K562 (cell line): ENCODE data around the gene ZRANB1. TPM values are rescaled to one million over a fixed set of nuclear protein-coding genes. Genes with fewer than 3 reads are reported as not detected.

Experiments used
- ATAC-seq: fragments of 200-7000 bp; cut with Tn5 transposase; 3 replicates; pipeline ENCODE4 v1.9.1; 2020; ENCODE audit warnings: moderate library complexity
- BruUV-seq: library from RNA; stranded (reverse); fragments of 400-500 nt; replicated peaks from 2 replicates; lab custom pipeline; 2021; lab: Mats Ljungman, UMichigan
- CTCF ChIA-PET: fragments of 300-600 bp; formaldehyde crosslinking; extraction: SDS; loops from one replicate; lab custom pipeline; 2021; ENCODE audit warnings: low intra/inter-chr PET ratio; lab: Yijun Ruan, JAX
- POLR2A ChIA-PET: fragments of 300-600, 350-650 bp; sonication (Branson Sonifier 250); formaldehyde crosslinking; extraction: SDS; loops from one replicate; lab custom pipeline; 2021; ENCODE audit warnings: antibody characterized with exemption, inconsistent platforms; lab: Yijun Ruan, JAX
- DNase-seq, 4 experiments: peaks; one replicate each; pipeline versions ENCODE4 v3.0.0 to v3.0.0-alpha.2; 2011 to 2018; ENCODE audit warnings: low spot score in 3 of 4, mixed read lengths in 3 of 4; ENCODE audit errors: extremely low read depth in 1 of 4
- FAIRE-seq: peaks from 2 replicates; lab custom pipeline; 2011; peaks lifted over from hg19 to GRCh38; lab: Jason Lieb, UNC
- H2AFZ ChIP-seq: 2 replicates; pipeline ENCODE4 v1.6.0; 2011; ENCODE audit warnings: low read depth, low read length, control low read depth, inconsistent platforms
- H3K27ac ChIP-seq: fragments of 200-600 bp; 3 replicates; pipeline ENCODE4 v1.8.0; 2011; ENCODE audit warnings: low read depth, mild to moderate bottlenecking, control low read depth, inconsistent platforms, low read length, moderate library complexity, mixed read lengths; ENCODE audit errors: extremely low read depth
- H3K27me3 ChIP-seq, 2 experiments: fragments of 300-600 bp in 1 of 2; 2 replicates in 1 of 2; 3 replicates in 1 of 2; pipeline versions ENCODE4 v1.6.0 to v1.8.0; 2011; ENCODE audit warnings: inconsistent platforms in 2 of 2, low read length in 2 of 2, mild to moderate bottlenecking in 1 of 2, mixed read lengths in 1 of 2, moderate library complexity in 1 of 2; ENCODE audit not compliant: control insufficient read depth in 2 of 2, insufficient read depth in 2 of 2
- H3K36me3 ChIP-seq: fragments of 300-600 bp; 3 replicates; pipeline ENCODE4 v1.8.0; 2011; ENCODE audit warnings: mild to moderate bottlenecking, low read length, inconsistent platforms; ENCODE audit not compliant: control insufficient read depth, insufficient read depth
- H3K4me1 ChIP-seq, 2 experiments: fragments of 200-600 bp in 1 of 2; replicated peaks in 1 of 2; 2 replicates in 1 of 2; 3 replicates in 1 of 2; pipeline versions ENCODE4 v1.5.1 to v1.8.0; 2011; ENCODE audit warnings: inconsistent platforms in 2 of 2, low read length in 2 of 2, mild to moderate bottlenecking in 1 of 2, mixed read lengths in 1 of 2, moderate library complexity in 1 of 2; ENCODE audit not compliant: control insufficient read depth in 2 of 2, insufficient read depth in 2 of 2
- H3K4me2 ChIP-seq: 2 replicates; pipeline ENCODE4 v1.6.1; 2011; ENCODE audit warnings: low read length, control low read depth, inconsistent platforms, mixed read lengths; ENCODE audit not compliant: insufficient read depth
- H3K4me3 ChIP-seq: fragments of 200-600 bp; sonication (generic), shearing (Covaris generic); 2 replicates; pipeline ENCODE4 v1.5.1; 2016; ENCODE audit warnings: control low read depth, inconsistent platforms
- H3K79me2 ChIP-seq: fragments of 200-600 bp; 3 replicates; pipeline ENCODE4 v1.8.0; 2011; ENCODE audit warnings: low read length, inconsistent platforms; ENCODE audit not compliant: control insufficient read depth, insufficient read depth
- H3K9ac ChIP-seq, 2 experiments: 2 replicates each; pipeline versions ENCODE4 v1.6.0 to v1.6.1; 2011; ENCODE audit warnings: low read depth in 2 of 2, low read length in 2 of 2, control low read depth in 1 of 2, inconsistent platforms in 1 of 2, mild to moderate bottlenecking in 1 of 2, mixed read lengths in 1 of 2; ENCODE audit not compliant: insufficient read depth in 1 of 2
- H3K9me1 ChIP-seq: one replicate; pipeline ENCODE4 v1.6.0; 2011; ENCODE audit warnings: inconsistent platforms, mild to moderate bottlenecking, low read length, moderate library complexity; ENCODE audit not compliant: control insufficient read depth, insufficient read depth
- H3K9me3 ChIP-seq: replicated peaks from 2 replicates; pipeline ENCODE4 v1.5.1; 2011; ENCODE audit warnings: low read depth, low read length, inconsistent platforms; ENCODE audit not compliant: control insufficient read depth, insufficient read depth
- H4K20me1 ChIP-seq: replicated peaks from 2 replicates; pipeline ENCODE4 v1.6.1; 2011; ENCODE audit warnings: low read length, inconsistent platforms, mixed read lengths; ENCODE audit not compliant: control insufficient read depth, insufficient read depth
- FOXK1 ChIP-seq: sonication (generic); formaldehyde crosslinking; IDR thresholded peaks from 2 replicates; pipeline ENCODE4 v1.8.0; 2022; ENCODE audit warnings: missing genetic modification reagents, mild to moderate bottlenecking, borderline replicate concordance
- HDGF ChIP-seq: fragments of 450-650 bp; IDR thresholded peaks from 2 replicates; pipeline ENCODE4 v1.6.1; 2016
- IRF1 ChIP-seq: sonication (generic); formaldehyde crosslinking; IDR thresholded peaks from 2 replicates; pipeline ENCODE4 v1.8.0; 2022; ENCODE audit warnings: missing genetic modification reagents, mild to moderate bottlenecking, borderline replicate concordance
- NRF1 ChIP-seq, 2 experiments: fragments of 450-650 bp; IDR thresholded peaks in 1 of 2; conservative IDR thresholded peaks in 1 of 2; 2 replicates each; pipeline ENCODE4 v1.6.1; 2014; ENCODE audit warnings: mild to moderate bottlenecking in 2 of 2
- YY1 ChIP-seq, 3 experiments: IDR thresholded peaks; 2 replicates each; pipeline ENCODE4 v1.6.1; 2011; ENCODE audit warnings: low read length in 2 of 3, mild to moderate bottlenecking in 2 of 3, moderate library complexity in 2 of 3, borderline replicate concordance in 1 of 3, control low read depth in 1 of 3, low read depth in 1 of 3; ENCODE audit not compliant: insufficient read depth in 3 of 3, insufficient replicate concordance in 2 of 3, control insufficient read depth in 1 of 3, insufficient read length in 1 of 3; ENCODE audit errors: extremely low read depth in 1 of 3
- ZC3H4 ChIP-seq: sonication (generic); formaldehyde crosslinking; IDR thresholded peaks from 2 replicates; pipeline ENCODE4 v1.9.0; 2021; ENCODE audit warnings: missing genetic modification reagents, borderline replicate concordance
- ZNF239 ChIP-seq: fragments of 250-450 bp; sonication (Bioruptor Pico); IDR thresholded peaks from 2 replicates; pipeline ENCODE4 v1.4.0; 2020; ENCODE audit warnings: mild to moderate bottlenecking
- WGBS: fragments of 100-300 bp; shearing (Covaris generic); methylation state at CpG from one replicate; pipeline ENCODE4 v1.1.6; 2016; ENCODE audit warnings: low coverage, mixed read lengths; ENCODE audit not compliant: insufficient coverage; ENCODE audit errors: missing lambda C conversion rate; 5-methylcytosine and 5-hydroxymethylcytosine counted together
- in situ Hi-C: fragments of 300-500 bp; cut with MboI; formaldehyde crosslinking; loops from 4 replicates; pipeline ENCODE4 v1.15.0; 2018; ENCODE audit warnings: inconsistent platforms, mixed read lengths
- intact Hi-C: fragments of 100-400 bp; cut with micrococcal nuclease; formaldehyde crosslinking; loops from 2 replicates; pipeline ENCODE4 v1.14.2; 2022
- polyA plus RNA-seq, 8 experiments: library from polyadenylated mRNA; depleted of rRNA in 4 of 8; stranded (reverse) in 5 of 8; unstranded in 3 of 8; fragments of >200 nt; fragmentation: Nextera tagmentation in 2 of 8; fragmentation: Illumina TruSeq in 1 of 8; extraction: Ambion mirVana in 2 of 8; extraction: Trizol in 1 of 8; gene quantifications; 2 replicates each; pipeline versions ENCODE4 v1.2.1 to v1.2.3, GENCODE V29; 2011 to 2014; ENCODE audit warnings: inconsistent platforms in 1 of 8, missing spikeins in 1 of 8
- total RNA-seq, 7 experiments: library from RNA; depleted of rRNA in 6 of 7; stranded (reverse); fragments of >200 nt in 6 of 7; fragmentation: Illumina TruSeq in 2 of 7; extraction: Trizol in 2 of 7; gene quantifications; 2 replicates each; pipeline versions ENCODE4 v1.2.1 to v1.2.3, GENCODE V29; 2011 to 2021; ENCODE audit warnings: low replicate concordance in 1 of 7

ZRANB1 gene
- total and polyA plus RNA-seq, 9 of the 15 experiments (the other 6 are each of a cell fraction or from before 2014, with no cell fraction given): 0.07 to 1.1 (median 0.64) TPM

GRCh38 chr10:124917428-124918190 lies 24.3 kb upstream of the ZRANB1 start (continued):
- TF ChIP-seq ZNF239 (CRISPR knock-in tag) (no peak), ZC3H4 (CRISPR knock-in tag) (no peak), FOXK1 (CRISPR knock-in tag) (peak; percentile 50; the same call in 1 of the 2 replicates), YY1 (IDR thresholded peaks at IDR 0.05; ENCODE audit: borderline replicate concordance in 1 of 3, control insufficient read depth in 1 of 3, extremely low read depth in 1 of 3, insufficient read depth in 3 of 3, insufficient read length in 1 of 3, insufficient replicate concordance in 2 of 3, low read depth in 1 of 3, low read length in 2 of 3) (peak in 1 of 3 experiments; percentile 19)

GRCh38 chr10:124918191-124918830 lies 23.6 kb upstream of the ZRANB1 start:
- H3K4me2 ChIP-seq: peak overlapping the region; percentile 88
- no peak for FAIRE-seq
- POLR2A ChIA-PET: interaction anchor here (0.6 kb wide), 1 partner anchor 215 kb away, joined by 3 read pairs; no protein-coding TSS in a partner anchor

More at GRCh38 chr10:124918191-124918830, 23.6 kb upstream of the ZRANB1 start:
- BruUV-seq: no TSS peak
- H3K36me3 ChIP-seq: peaks cover 16% of the 10 kb centered on the region; the same call in 2 of the 3 replicates
- H3K4me3 ChIP-seq: peak overlapping the region; percentile 53
- H3K79me2 ChIP-seq: peaks cover 71% of the 10 kb centered on the region
- peak overlapping the region; percentile 72 to 85 for H3K9ac ChIP-seq
- 5% methylated on average over 10 of the region's 15 CpGs for WGBS
- no peaks in the 10 kb centered on the region for H3K27me3 ChIP-seq
- in situ Hi-C loops: loop anchor here (10.0 kb wide), 1 partner anchor 126 kb away; no protein-coding TSS in a partner anchor
- CTCF ChIA-PET: no interaction called here
- ATAC-seq (peak; percentile 23), DNase-seq (no peak)
- H3K4me1 ChIP-seq: peaks cover 6 to 16% of the 10 kb centered on the region in 2 experiments; a peak in 4 of 5 replicates
- no peak overlapping the region for H2AFZ ChIP-seq
- H3K9me3 ChIP-seq: no peaks in the 10 kb centered on the region
- peak overlapping the region; percentile 84 for H3K27ac ChIP-seq
- TF ChIP-seq IRF1 (CRISPR knock-in tag) (no peak), NRF1 (conservative IDR thresholded peaks at IDR 0.05 in 1 of 2, IDR thresholded peaks at IDR 0.05 in 1 of 2) (peak; percentile 42 to 47; a peak in 3 of 4 replicates), HDGF (0 out of 2 replicates have a peak, but pooled peaks have one; percentile 29)
- TF ChIP-seq, all 486 proteins: peak for 2
- intact Hi-C loops: loop anchor here (5.0 kb wide), 1 partner anchor 116 kb away; the partner anchor contains the start of gene ABRAXAS2
- Histone ChIP-seq H4K20me1 (peaks cover 10% of the 10 kb centered on the region; the same call in 1 of the 2 replicates), H3K9me1 (no peaks in the 10 kb centered on the region)
